Stimulated activated CD4-positive, alpha-beta T cell treated with anti-CD3 and anti-CD28 coated beads, TNF-alpha, amount 100 ng/mL, for 48 hours (primary cell): ENCODE results near the gene ZNF511.
"Not testable (repeated sequence)": the region's sequence is repeated elsewhere in the genome, so short reads cannot be mapped to it uniquely, and the experiment has no call there.

ENCODE experiments used
- DNase-seq, 3 donors: peaks; one replicate each; pipeline ENCODE4 v3.0.0-alpha.2; 2020; ENCODE audit warnings: low read depth in 3 of 3

Gene ZNF511, protein sequence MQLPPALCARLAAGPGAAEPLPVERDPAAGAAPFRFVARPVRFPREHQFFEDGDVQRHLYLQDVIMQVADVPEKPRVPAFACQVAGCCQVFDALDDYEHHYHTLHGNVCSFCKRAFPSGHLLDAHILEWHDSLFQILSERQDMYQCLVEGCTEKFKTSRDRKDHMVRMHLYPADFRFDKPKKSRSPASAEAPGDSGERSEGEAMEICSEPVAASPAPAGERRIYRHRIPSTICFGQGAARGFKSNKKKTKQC

DNA sequence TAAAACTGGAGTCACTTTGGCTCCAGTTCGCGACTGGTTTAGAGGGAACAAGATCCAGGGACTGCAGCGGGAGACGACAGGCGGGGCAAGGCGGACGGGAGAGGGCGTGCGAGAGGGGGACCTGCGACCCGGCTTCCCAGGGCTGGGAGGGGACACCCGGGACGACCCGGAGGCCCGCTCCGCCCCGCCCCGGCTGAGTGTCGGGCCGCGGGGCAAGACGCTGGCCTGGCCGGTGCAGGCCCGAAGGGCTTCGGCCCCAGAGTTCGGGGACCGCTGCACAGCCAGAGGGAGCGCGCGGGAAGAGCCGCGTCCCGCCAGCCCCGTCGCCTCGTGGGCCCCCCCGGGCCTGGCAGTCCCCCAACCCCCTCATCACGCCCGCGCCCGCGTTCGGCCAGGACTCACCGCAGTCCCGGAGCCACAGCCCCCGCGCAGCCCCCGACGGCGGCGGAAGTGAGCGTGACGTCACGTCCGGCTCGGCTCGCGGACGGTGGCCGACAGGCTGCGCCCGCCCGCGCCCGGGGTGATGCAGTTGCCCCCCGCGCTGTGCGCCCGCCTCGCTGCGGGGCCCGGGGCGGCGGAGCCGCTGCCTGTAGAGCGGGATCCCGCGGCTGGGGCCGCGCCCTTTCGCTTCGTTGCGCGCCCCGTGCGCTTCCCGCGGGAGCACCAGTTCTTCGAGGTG is at the start of gene ZNF511, which contains the start of gene TUBGCP2:
ZNF511 (plus strand) TSS at position 494 of the 679 bp plus-strand sequence; CDS start at position 524, 30 bp downstream.
TUBGCP2 (minus strand) TSS at position 452 of the 679 bp plus-strand sequence. CDS start 5,931 bp downstream, outside the sequence.
- peak; percentile 77 to 88 (median 78) for DNase-seq

DNA sequence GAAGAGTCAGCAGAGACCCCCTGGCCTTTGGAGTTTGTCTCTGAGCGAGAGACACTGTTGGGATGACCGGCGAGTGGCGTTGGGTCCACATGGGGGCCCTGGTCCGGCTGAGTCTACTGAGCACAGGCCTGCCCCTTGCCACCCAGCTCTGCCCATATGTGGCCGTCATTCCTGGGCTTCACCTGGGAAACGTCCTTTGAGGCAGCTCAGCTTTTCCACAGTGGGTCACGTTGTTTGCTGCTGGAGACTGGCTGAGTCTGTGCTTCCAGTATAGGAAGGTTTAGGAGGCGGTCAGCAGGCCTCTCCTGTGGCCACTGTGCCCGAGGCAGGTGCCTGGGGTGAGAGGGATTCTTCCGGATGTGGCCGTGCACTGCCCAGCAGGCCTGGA is 49.1 kb upstream of the ZNF511 start:
- DNase-seq: no peak

- DNase-seq: peak in 2 of 3 donors; percentile 62 to 66
These were observed 47.6 kb upstream of the ZNF511 start for GRCh38 chr10:133260895-133261725.

GRCh38 chr10:133261726-133262325 is 46.9 kb upstream of the ZNF511 start:
- DNase-seq: peak; percentile 72 to 84 (median 78)

DNA sequence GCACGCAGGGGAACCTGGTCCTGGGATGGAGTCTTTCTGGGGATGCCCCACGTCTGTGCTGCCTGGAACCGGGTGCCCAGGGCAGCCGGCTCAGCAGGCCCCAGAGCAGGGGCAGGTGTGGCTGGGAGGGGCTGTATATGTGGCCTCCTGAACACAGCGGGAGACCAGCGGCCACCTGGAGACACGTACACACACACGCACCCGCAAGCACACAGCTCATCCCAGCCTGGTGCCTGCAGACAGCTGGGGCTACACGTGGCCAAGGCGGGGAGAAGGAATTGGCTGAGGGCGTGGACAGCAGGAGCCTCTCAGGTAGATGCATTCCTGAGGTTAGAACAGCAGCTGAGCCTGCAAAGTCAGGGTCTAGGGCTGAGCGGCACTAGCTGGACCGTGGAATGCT is 46.0 kb upstream of the ZNF511 start:
- DNase-seq: no peak

GRCh38 chr10:133263674-133264073 is 45.0 kb upstream of the ZNF511 start:
- DNase-seq: no peak

DNA sequence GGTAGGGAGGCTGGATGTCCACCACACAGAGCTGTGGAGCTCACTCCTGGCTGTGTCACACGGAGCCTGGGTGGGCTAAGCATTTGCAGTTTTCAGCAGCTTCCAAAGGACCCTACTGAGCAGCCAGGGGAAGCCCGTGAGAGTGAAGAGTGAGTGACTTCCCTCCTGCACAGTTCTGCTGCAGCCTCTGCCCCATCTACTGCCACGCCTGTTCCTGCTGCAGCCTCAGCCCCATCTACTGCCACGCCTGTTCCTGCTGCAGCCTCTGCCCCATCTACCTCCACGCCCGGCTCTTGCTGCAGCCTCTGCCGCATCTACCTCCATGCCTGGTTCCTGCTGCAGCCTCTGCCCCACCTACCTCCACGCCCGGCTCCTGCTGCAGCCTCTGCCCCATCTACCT is 44.3 kb upstream of the ZNF511 start:
- DNase-seq: no peak

GRCh38 chr10:133265052-133265451 is 43.7 kb upstream of the ZNF511 start:
- not testable (repeated sequence) for DNase-seq

DNA sequence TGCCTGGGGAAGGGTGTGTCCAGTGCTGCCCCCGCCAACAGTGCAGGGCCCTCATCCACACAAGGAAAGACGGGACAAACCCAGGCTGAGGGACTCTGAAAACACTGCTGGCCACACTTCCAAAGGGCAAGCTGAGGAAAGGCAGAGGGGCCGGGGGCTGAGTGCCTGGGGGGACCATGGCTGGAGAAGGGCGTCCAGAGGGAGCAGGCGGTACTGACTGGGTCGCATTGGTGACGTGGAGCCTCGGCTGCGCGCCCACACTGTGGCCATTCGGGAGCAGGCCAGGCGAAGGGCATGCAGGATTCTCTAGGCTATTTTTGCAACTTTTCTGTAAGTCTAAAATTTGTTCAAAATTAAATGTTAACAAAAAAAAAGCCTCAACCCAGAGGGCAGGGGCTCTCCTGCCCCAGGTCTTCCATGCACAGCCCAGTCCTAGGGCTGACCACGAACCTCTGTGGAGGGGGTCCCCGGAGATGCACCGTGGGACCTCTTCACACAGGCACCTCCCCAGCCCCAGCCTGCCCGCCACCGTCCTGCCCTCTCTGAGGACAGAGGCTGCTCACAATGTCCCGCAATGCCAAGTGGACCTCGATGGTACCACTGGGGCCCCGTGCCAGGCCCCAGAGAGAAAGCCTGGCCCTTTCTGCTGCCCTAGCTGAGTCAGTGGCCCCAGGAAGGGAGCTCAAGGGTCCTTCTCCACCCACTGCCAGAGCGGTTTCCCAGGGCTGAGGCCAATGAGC is 42.5 kb upstream of the ZNF511 start:
- DNase-seq: no peak

DNA sequence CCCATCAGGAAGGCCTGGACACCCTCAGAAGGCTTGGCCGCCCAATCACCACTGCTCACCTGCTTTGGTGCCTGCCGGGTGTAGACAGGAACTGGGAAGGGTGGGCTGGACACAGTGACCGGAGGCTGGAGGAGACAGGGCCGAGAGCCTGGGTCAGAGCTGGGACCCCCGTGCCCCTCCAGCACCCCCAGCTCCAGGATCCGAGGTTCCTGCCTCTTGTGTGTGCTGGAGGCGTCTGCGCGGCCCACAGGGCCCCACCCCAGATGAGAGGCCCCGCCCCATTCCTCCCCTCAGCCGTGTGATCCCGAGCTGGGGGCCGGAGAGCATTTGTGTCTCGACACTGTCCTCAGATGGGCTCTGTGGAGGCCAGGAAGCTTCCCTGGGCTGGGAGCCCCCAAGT is 41.4 kb upstream of the ZNF511 start:
- no peak for DNase-seq

- no peak for DNase-seq
These were observed 40.9 kb upstream of the ZNF511 start for GRCh38 chr10:133267829-133268228.

GRCh38 chr10:133268532-133268931 is 40.2 kb upstream of the ZNF511 start:
- no peak for DNase-seq

DNA sequence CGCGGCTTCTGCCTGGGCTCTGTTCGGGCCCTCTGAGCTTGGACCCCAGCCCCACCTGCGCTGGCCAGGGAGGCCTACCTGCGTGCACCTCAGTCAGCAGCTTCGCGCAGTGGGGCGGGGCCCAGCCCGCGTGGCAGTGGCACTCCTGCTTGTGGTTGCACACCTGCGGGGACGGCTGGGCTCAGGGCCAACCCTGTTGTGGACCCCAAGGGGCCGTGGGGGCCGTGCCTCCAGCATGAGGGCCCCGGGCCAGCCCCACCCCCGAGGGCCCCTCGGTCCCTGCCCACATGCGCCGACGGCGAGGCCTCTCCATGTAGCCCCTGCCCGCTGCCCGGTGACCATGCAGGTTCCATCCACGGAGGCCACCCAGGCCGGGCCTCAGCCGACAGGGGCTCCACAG is 39.3 kb upstream of the ZNF511 start:
- no peak for DNase-seq

- no peak for DNase-seq
These were observed 38.5 kb upstream of the ZNF511 start for GRCh38 chr10:133270204-133270603.

GRCh38 chr10:133270773-133271297 is 37.9 kb upstream of the ZNF511 start:
- DNase-seq: no peak

DNA sequence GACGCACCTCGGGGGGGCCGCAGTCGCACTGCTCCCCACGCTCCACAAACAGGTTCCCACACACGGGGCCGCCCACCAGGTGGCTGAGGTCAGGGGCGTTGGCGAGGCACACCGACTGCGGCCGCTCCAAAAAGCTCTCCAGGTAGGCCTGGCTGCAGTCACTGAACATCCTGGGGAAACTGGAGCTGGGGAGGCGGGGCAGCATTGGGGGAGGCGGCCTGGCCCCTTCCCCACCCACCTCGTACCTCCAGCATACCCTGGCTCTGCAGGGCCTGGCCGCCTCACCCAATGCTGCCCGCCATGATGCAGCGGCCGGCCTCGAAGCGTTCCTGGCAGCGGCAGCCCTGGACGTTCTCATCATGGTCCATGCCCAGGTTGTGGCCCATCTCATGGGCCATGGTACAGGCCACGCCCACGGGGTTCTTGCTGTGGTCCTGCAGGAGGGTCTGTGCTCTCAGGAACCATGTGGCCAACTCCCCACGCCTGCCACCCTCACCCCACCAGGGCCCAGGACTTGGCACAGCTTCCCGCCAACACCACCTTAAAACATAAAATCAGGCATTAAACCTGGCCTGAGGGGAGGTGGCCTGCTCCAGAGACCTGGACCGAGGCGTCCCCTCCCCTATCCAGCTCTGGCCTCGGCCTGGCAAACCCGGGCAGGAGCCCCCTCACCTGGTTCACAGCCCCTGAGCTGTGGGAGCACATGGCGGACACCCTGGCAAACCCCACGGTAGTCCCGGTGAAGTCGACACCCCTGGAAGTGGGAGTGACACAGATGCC is 37.0 kb upstream of the ZNF511 start:
- DNase-seq: no peak

- DNase-seq: no peak
These were observed 36.3 kb upstream of the ZNF511 start for GRCh38 chr10:133272301-133272963.

GRCh38 chr10:133272964-133273420 is 35.7 kb upstream of the ZNF511 start:
- DNase-seq: no peak

GRCh38 chr10:133273534-133274143 is 35.1 kb upstream of the ZNF511 start:
- no peak for DNase-seq
